HG02885 (cell line): ENCODE results near the gene ANKMY1.
A peak's percentile ranks its signal among the peaks of the same experiment; 100 is the strongest.
"Not testable (repeated sequence)": the region's sequence is repeated elsewhere in the genome, so short reads cannot be mapped to it uniquely, and the experiment has no call there.

Experiments used
- ATAC-seq: cut with Tn5 transposase; IDR thresholded peaks from one replicate; pipeline ENCODE4 v1.9.1; 2021; ENCODE audit warnings: mild to moderate bottlenecking; ENCODE audit not compliant: unreplicated experiment, poor library complexity

Gene ANKMY1

GRCh38 chr2:240570531-240571313 lies 12.9 kb upstream of the ANKMY1 start:
- ATAC-seq = no peak

GRCh38 chr2:240569998-240570530 lies 12.3 kb upstream of the ANKMY1 start:
- no peak for ATAC-seq

- no peak for ATAC-seq
These were observed 11.8 kb upstream of the ANKMY1 start for GRCh38 chr2:240569523-240569997.

GRCh38 chr2:240568678-240569522 lies 11.1 kb upstream of the ANKMY1 start:
- peak; percentile 24 for ATAC-seq

GRCh38 chr2:240567872-240568677 lies 10.3 kb upstream of the ANKMY1 start, which contains the start of gene RNPEPL1:
Gene RNPEPL1, plus strand, starts transcription at chr2:240568484. Its CDS starts 103 bp downstream, at chr2:240568587.
- peak; percentile 41 for ATAC-seq

- ATAC-seq = no peak
These were observed 9.5 kb upstream of the ANKMY1 start for GRCh38 chr2:240567137-240567871.

GRCh38 chr2:240566203-240567136 lies 8.7 kb upstream of the ANKMY1 start:
- ATAC-seq = peak; percentile 56

- peak; percentile 22 for ATAC-seq
These were observed 7.8 kb upstream of the ANKMY1 start for GRCh38 chr2:240565333-240566202.

- no peak for ATAC-seq
These were observed 7.0 kb upstream of the ANKMY1 start for GRCh38 chr2:240564561-240565332.

GRCh38 chr2:240563951-240564560 lies 6.3 kb upstream of the ANKMY1 start:
- ATAC-seq = no peak

- ATAC-seq = not testable (repeated sequence)
These were observed 5.4 kb upstream of the ANKMY1 start for GRCh38 chr2:240563231-240563630.

- ATAC-seq = peak; percentile 1
These were observed 3.7 kb upstream of the ANKMY1 start for GRCh38 chr2:240561325-240561971.

- peak; percentile 66 for ATAC-seq
These were observed 2.9 kb upstream of the ANKMY1 start for GRCh38 chr2:240560480-240561324.

- peak; percentile 61 for ATAC-seq
These were observed 2.3 kb upstream of the ANKMY1 start, which contains the start of gene DUSP28 for GRCh38 chr2:240560084-240560479. Gene DUSP28, plus strand, starts transcription at chr2:240560357. Its CDS starts 328 bp downstream, at chr2:240560685.

GRCh38 chr2:240559286-240559685 lies 1.5 kb upstream of the ANKMY1 start:
- ATAC-seq = no peak
